PFSK-1 (cell line): Measurements from ENCODE around the gene NR4A2.

Source experiments
- FOXP2 ChIP-seq: optimal IDR thresholded peaks from 2 replicates; pipeline ENCODE3; 2011; ENCODE audit warnings: borderline replicate concordance, control low read depth, inconsistent platforms; ENCODE audit not compliant: insufficient read depth; ENCODE audit errors: extremely low read length, extremely low read depth
- POLR2AphosphoS5 ChIP-seq: IDR thresholded peaks from 2 replicates; pipeline ENCODE4 v1.6.1; 2012; ENCODE audit warnings: low read depth, mild to moderate bottlenecking, control low read depth, low read length, moderate library complexity
- REST ChIP-seq, 2 experiments: IDR thresholded peaks; 2 replicates each; pipeline versions ENCODE4 v1.6.1 to v1.8.0; 2011 to 2012; ENCODE audit warnings: low read depth in 2 of 2, low read length in 2 of 2, control low read depth in 1 of 2, inconsistent platforms in 1 of 2, mild to moderate bottlenecking in 1 of 2, moderate library complexity in 1 of 2; ENCODE audit not compliant: insufficient read depth in 1 of 2
- SIN3A ChIP-seq: IDR thresholded peaks from 2 replicates; pipeline ENCODE4 v1.6.1; 2012; ENCODE audit warnings: mild to moderate bottlenecking, low read length, moderate library complexity, borderline replicate concordance; ENCODE audit not compliant: insufficient read depth
- TAF1 ChIP-seq: IDR thresholded peaks from 2 replicates; pipeline ENCODE4 v1.6.1; 2012; ENCODE audit warnings: low read length, control low read depth, borderline replicate concordance; ENCODE audit not compliant: insufficient read depth

Gene NR4A2

GRCh38 chr2:156334496-156335478 lies 2.3 kb upstream of the NR4A2 start:
- no peak for TF ChIP-seq FOXP2
- no peak for TF ChIP-seq POLR2AphosphoS5
- no peak for TF ChIP-seq REST (IDR thresholded peaks at IDR 0.05; ENCODE audit: insufficient read depth in 1 of 2, low read depth in 2 of 2, low read length in 2 of 2)
- TF ChIP-seq TAF1: no peak
- no peak for TF ChIP-seq SIN3A

GRCh38 chr2:156333951-156334495 lies 1.5 kb upstream of the NR4A2 start:
- TF ChIP-seq TAF1 (no peak), FOXP2 (no peak), REST (IDR thresholded peaks at IDR 0.05; ENCODE audit: insufficient read depth in 1 of 2, low read depth in 2 of 2, low read length in 2 of 2) (no peak), POLR2AphosphoS5 (no peak), SIN3A (no peak)

GRCh38 chr2:156333274-156333950 lies 891 bp upstream of the NR4A2 start:
- no peak for TF ChIP-seq FOXP2
- TF ChIP-seq TAF1: no peak
- no peak for TF ChIP-seq REST (IDR thresholded peaks at IDR 0.05; ENCODE audit: insufficient read depth in 1 of 2, low read depth in 2 of 2, low read length in 2 of 2)
- TF ChIP-seq POLR2AphosphoS5: no peak
- TF ChIP-seq SIN3A: no peak

- TF ChIP-seq SIN3A (no peak), TAF1 (no peak), FOXP2 (no peak), REST (IDR thresholded peaks at IDR 0.05; ENCODE audit: insufficient read depth in 1 of 2, low read depth in 2 of 2, low read length in 2 of 2) (no peak), POLR2AphosphoS5 (no peak)
Measured at GRCh38 chr2:156332284-156332533, 312 bp downstream of the NR4A2 start.
